ENCODE results near the gene MRPL33.

DNA sequence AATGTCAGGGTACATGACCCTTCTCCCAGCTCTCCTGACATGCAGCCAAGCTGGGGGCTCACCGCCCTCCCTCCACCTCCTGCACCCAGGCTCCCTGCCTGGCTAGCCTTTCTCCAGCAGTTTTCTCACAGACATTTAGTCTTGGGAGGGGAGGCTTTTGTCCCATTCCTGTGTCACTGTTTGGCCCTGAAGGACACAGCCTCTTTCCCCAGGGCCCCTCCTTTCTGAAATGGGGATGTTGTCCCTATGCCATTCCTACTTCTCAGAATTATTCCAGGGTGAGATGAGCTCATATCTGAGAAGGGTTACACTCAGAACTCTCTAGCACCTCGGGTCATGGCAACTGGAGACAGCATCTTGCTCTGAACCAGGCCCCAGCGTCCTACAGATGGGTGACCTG lies 47.3 kb upstream of the MRPL33 start:
- no peak for TF ChIP-seq CTCF (IDR thresholded peaks at IDR 0.05)
- no peak for TF ChIP-seq POLR2AphosphoS5 (IDR thresholded peaks at IDR 0.05)
- TF ChIP-seq POLR2A (IDR thresholded peaks at IDR 0.05), result no peak
- no peak for TF ChIP-seq EP300 (IDR thresholded peaks at IDR 0.05)

Measured in gastroesophageal sphincter (tissue), 3 donors.